WTC11 (cell line): ENCODE data around the gene SERPING1. TPM values are rescaled to one million over a fixed set of nuclear protein-coding genes. Genes with fewer than 3 reads are reported as not detected.

Experiments used
- ATF1 ChIP-seq: sonication (generic); formaldehyde crosslinking; IDR thresholded peaks from 2 replicates; pipeline ENCODE4 v1.8.1; 2023; ENCODE audit warnings: mild to moderate bottlenecking, moderate library complexity, missing genetic modification reagents
- ATF6 ChIP-seq: sonication (generic); formaldehyde crosslinking; IDR thresholded peaks from 2 replicates; pipeline ENCODE4 v1.8.1; 2023; ENCODE audit warnings: mild to moderate bottlenecking, missing genetic modification reagents
- CBFB ChIP-seq: sonication (generic); formaldehyde crosslinking; IDR thresholded peaks from 2 replicates; pipeline ENCODE4 v1.8.1; 2022; ENCODE audit warnings: mild to moderate bottlenecking, low read depth, missing genetic modification reagents
- CREB1 ChIP-seq: sonication (generic); formaldehyde crosslinking; IDR thresholded peaks from 2 replicates; pipeline ENCODE4 v1.8.0; 2023; ENCODE audit warnings: mild to moderate bottlenecking, missing genetic modification reagents
- CREM ChIP-seq: sonication (generic); formaldehyde crosslinking; IDR thresholded peaks from 2 replicates; pipeline ENCODE4 v1.8.1; 2022; ENCODE audit warnings: mild to moderate bottlenecking, missing genetic modification reagents, moderate library complexity
- CTCF ChIP-seq: fragments of 200-600 bp; IDR thresholded peaks from 2 replicates; pipeline ENCODE4 v1.8.0; 2022; ENCODE audit warnings: antibody characterized with exemption
- ELF4 ChIP-seq: sonication (generic); formaldehyde crosslinking; IDR thresholded peaks from 2 replicates; pipeline ENCODE4 v1.8.1; 2022; ENCODE audit warnings: low read depth, mild to moderate bottlenecking, moderate library complexity, missing genetic modification reagents
- ERG ChIP-seq: fragments of 250-450 bp; sonication (Bioruptor Pico); IDR thresholded peaks from 2 replicates; pipeline ENCODE4 v1.8.0; 2021; ENCODE audit warnings: mild to moderate bottlenecking
- FOXP1 ChIP-seq: sonication (generic); formaldehyde crosslinking; IDR thresholded peaks from 2 replicates; pipeline ENCODE4 v1.8.0; 2022; ENCODE audit warnings: missing genetic modification reagents, mild to moderate bottlenecking, moderate library complexity, borderline replicate concordance
- HMGA2 ChIP-seq: fragments of 250-450 bp; sonication (Bioruptor Pico); IDR thresholded peaks from 2 replicates; pipeline ENCODE4 v1.4.0; 2021; ENCODE audit warnings: mild to moderate bottlenecking, moderate library complexity
- KAT7 ChIP-seq: sonication (generic); formaldehyde crosslinking; IDR thresholded peaks from 2 replicates; pipeline ENCODE4 v1.8.1; 2023; ENCODE audit warnings: missing genetic modification reagents, mild to moderate bottlenecking, borderline replicate concordance
- NR1H2 ChIP-seq: sonication (generic); formaldehyde crosslinking; IDR thresholded peaks from 2 replicates; pipeline ENCODE4 v1.9.0; 2021; ENCODE audit warnings: mild to moderate bottlenecking, moderate library complexity, missing genetic modification reagents
- NR3C1 ChIP-seq: sonication (generic); formaldehyde crosslinking; conservative IDR thresholded peaks from 2 replicates; pipeline ENCODE4 v1.8.1; 2023; ENCODE audit warnings: low read depth, mild to moderate bottlenecking, missing genetic modification reagents
- PREB ChIP-seq: sonication (generic); formaldehyde crosslinking; IDR thresholded peaks from 2 replicates; pipeline ENCODE4 v1.8.1; 2022; ENCODE audit warnings: mild to moderate bottlenecking, missing genetic modification reagents, moderate library complexity, borderline replicate concordance
- RORB ChIP-seq: fragments of 250-450 bp; sonication (Bioruptor Pico); IDR thresholded peaks from 2 replicates; pipeline ENCODE4 v1.9.0; 2021; ENCODE audit warnings: mild to moderate bottlenecking
- SMAD3 ChIP-seq: sonication (generic); formaldehyde crosslinking; IDR thresholded peaks from 2 replicates; pipeline ENCODE4 v1.8.0; 2022; ENCODE audit warnings: missing genetic modification reagents, mild to moderate bottlenecking, borderline replicate concordance
- ZNF423 ChIP-seq: fragments of 250-450 bp; sonication (Bioruptor Pico); IDR thresholded peaks from 2 replicates; pipeline ENCODE4 v2.1.2; 2022; ENCODE audit warnings: mild to moderate bottlenecking, moderate library complexity
- total RNA-seq: library from RNA; stranded (reverse); gene quantifications from 3 replicates; pipeline ENCODE4 v1.2.3, GENCODE V29; 2021
- TF ChIP-seq, protein P1 (sequence below): sonication (generic); formaldehyde crosslinking; IDR thresholded peaks from 2 replicates; pipeline ENCODE4 v1.8.0; 2022; ENCODE audit warnings: mild to moderate bottlenecking, missing genetic modification reagents
- TF ChIP-seq, protein P2 (sequence below): sonication (generic); formaldehyde crosslinking; IDR thresholded peaks from 2 replicates; pipeline ENCODE4 v1.8.0; 2023; ENCODE audit warnings: mild to moderate bottlenecking, missing genetic modification reagents
- TF ChIP-seq, protein P3 (sequence below): sonication (generic); formaldehyde crosslinking; IDR thresholded peaks from 2 replicates; pipeline ENCODE4 v1.8.0; 2022; ENCODE audit warnings: mild to moderate bottlenecking, missing genetic modification reagents
- TF ChIP-seq, protein P4 (sequence below): sonication (generic); formaldehyde crosslinking; IDR thresholded peaks from 2 replicates; pipeline ENCODE4 v1.8.1; 2023; ENCODE audit warnings: mild to moderate bottlenecking, missing genetic modification reagents, borderline replicate concordance
- TF ChIP-seq, protein P5 (sequence below): sonication (generic); formaldehyde crosslinking; IDR thresholded peaks from 2 replicates; pipeline ENCODE4 v1.8.1; 2022; ENCODE audit warnings: low read depth, missing genetic modification reagents, borderline replicate concordance

The SERPING1 gene
- total RNA-seq, 1 experiment from 2014 or later, result 49.1 TPM

GRCh38 chr11:57649826-57650738, 52.6 kb downstream of the SERPING1 start, which contains the start of gene YPEL4 (continued):
- TF ChIP-seq NR3C1 (CRISPR knock-in tag) (no peak), CBFB (CRISPR knock-in tag) (no peak), CTCF (no peak), NR1H2 (CRISPR knock-in tag) (no peak), ERG (CRISPR knock-in tag) (peak; percentile 97), KAT7 (CRISPR knock-in tag) (no peak), ELF4 (CRISPR knock-in tag) (no peak), CREB1 (no peak), ZNF423 (CRISPR knock-in tag) (no peak), SMAD3 (CRISPR knock-in tag) (no peak), ATF1 (CRISPR knock-in tag) (no peak), PREB (CRISPR knock-in tag) (no peak), ATF6 (CRISPR knock-in tag) (no peak), CREM (no peak), FOXP1 (no peak), RORB (no peak; the same call in 1 of the 2 replicates), HMGA2 (CRISPR knock-in tag) (no peak)
- TF ChIP-seq, protein P1, sequence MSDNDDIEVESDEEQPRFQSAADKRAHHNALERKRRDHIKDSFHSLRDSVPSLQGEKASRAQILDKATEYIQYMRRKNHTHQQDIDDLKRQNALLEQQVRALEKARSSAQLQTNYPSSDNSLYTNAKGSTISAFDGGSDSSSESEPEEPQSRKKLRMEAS (CRISPR knock-in tag), result no peak
- TF ChIP-seq, protein P2, sequence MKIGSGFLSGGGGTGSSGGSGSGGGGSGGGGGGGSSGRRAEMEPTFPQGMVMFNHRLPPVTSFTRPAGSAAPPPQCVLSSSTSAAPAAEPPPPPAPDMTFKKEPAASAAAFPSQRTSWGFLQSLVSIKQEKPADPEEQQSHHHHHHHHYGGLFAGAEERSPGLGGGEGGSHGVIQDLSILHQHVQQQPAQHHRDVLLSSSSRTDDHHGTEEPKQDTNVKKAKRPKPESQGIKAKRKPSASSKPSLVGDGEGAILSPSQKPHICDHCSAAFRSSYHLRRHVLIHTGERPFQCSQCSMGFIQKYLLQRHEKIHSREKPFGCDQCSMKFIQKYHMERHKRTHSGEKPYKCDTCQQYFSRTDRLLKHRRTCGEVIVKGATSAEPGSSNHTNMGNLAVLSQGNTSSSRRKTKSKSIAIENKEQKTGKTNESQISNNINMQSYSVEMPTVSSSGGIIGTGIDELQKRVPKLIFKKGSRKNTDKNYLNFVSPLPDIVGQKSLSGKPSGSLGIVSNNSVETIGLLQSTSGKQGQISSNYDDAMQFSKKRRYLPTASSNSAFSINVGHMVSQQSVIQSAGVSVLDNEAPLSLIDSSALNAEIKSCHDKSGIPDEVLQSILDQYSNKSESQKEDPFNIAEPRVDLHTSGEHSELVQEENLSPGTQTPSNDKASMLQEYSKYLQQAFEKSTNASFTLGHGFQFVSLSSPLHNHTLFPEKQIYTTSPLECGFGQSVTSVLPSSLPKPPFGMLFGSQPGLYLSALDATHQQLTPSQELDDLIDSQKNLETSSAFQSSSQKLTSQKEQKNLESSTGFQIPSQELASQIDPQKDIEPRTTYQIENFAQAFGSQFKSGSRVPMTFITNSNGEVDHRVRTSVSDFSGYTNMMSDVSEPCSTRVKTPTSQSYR (CRISPR knock-in tag), result peak; percentile 22; the same call in 1 of the 2 replicates
- TF ChIP-seq, protein P3, sequence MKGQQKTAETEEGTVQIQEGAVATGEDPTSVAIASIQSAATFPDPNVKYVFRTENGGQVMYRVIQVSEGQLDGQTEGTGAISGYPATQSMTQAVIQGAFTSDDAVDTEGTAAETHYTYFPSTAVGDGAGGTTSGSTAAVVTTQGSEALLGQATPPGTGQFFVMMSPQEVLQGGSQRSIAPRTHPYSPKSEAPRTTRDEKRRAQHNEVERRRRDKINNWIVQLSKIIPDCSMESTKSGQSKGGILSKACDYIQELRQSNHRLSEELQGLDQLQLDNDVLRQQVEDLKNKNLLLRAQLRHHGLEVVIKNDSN (CRISPR knock-in tag), result no peak
- TF ChIP-seq, protein P4, sequence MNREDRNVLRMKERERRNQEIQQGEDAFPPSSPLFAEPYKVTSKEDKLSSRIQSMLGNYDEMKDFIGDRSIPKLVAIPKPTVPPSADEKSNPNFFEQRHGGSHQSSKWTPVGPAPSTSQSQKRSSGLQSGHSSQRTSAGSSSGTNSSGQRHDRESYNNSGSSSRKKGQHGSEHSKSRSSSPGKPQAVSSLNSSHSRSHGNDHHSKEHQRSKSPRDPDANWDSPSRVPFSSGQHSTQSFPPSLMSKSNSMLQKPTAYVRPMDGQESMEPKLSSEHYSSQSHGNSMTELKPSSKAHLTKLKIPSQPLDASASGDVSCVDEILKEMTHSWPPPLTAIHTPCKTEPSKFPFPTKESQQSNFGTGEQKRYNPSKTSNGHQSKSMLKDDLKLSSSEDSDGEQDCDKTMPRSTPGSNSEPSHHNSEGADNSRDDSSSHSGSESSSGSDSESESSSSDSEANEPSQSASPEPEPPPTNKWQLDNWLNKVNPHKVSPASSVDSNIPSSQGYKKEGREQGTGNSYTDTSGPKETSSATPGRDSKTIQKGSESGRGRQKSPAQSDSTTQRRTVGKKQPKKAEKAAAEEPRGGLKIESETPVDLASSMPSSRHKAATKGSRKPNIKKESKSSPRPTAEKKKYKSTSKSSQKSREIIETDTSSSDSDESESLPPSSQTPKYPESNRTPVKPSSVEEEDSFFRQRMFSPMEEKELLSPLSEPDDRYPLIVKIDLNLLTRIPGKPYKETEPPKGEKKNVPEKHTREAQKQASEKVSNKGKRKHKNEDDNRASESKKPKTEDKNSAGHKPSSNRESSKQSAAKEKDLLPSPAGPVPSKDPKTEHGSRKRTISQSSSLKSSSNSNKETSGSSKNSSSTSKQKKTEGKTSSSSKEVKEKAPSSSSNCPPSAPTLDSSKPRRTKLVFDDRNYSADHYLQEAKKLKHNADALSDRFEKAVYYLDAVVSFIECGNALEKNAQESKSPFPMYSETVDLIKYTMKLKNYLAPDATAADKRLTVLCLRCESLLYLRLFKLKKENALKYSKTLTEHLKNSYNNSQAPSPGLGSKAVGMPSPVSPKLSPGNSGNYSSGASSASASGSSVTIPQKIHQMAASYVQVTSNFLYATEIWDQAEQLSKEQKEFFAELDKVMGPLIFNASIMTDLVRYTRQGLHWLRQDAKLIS (CRISPR knock-in tag), result no peak
- TF ChIP-seq, protein P5, sequence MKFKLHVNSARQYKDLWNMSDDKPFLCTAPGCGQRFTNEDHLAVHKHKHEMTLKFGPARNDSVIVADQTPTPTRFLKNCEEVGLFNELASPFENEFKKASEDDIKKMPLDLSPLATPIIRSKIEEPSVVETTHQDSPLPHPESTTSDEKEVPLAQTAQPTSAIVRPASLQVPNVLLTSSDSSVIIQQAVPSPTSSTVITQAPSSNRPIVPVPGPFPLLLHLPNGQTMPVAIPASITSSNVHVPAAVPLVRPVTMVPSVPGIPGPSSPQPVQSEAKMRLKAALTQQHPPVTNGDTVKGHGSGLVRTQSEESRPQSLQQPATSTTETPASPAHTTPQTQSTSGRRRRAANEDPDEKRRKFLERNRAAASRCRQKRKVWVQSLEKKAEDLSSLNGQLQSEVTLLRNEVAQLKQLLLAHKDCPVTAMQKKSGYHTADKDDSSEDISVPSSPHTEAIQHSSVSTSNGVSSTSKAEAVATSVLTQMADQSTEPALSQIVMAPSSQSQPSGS, result no peak
